ENCODE measurements around the gene TKT. TPM values are rescaled to one million over a fixed set of nuclear protein-coding genes. Genes with fewer than 3 reads are reported as not detected.

The TKT gene
- total and polyA plus RNA-seq, 2 of the 13 experiments (the other 11 are each of a cell fraction or from before 2014, with no cell fraction given) = 150 to 238 TPM

DNA sequence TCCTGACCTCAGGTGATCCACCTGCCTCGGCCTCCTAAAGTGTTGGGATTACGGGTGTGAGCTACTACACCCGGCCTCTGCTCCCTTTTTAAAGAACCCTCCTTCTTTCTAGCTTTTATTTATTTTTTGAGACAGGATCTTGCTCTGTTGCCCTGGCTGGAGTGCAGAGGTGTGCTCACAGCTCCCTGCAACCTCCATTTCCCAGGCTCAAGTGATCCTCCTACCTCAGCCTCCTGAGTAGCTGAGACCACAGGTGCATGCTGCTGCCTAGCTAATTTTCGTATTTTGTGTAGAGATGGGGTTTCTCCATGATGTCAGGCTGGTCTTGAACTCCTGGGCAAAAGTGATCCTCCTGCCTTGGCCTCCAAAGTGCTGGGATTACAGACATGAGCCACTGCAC, 34.5 kb downstream of the TKT start:
- DNase-seq (ENCODE audit: low spot score) (no peak), FAIRE-seq (no peak), ATAC-seq (no peak)
- Histone ChIP-seq H3K79me2 (ENCODE audit: insufficient read depth, low read length) (no peaks in the 10 kb centered on the region), H4K20me1 (ENCODE audit: insufficient read depth, low read length) (0 out of 2 replicates have a peak, but pooled peaks cover under 1% of the 10 kb centered on the region), H3K4me2 (ENCODE audit: low read depth, low read length) (no peak overlapping the region; the same call in 1 of the 2 replicates), H3K36me3 (replicated peaks in 1 of 2; ENCODE audit: control insufficient read depth in 1 of 2, insufficient read depth in 2 of 2, low read length in 2 of 2) (peaks cover 9 to 25% of the 10 kb centered on the region in 2 experiments), H3K27me3 (ENCODE audit: control insufficient read depth in 1 of 2, insufficient read depth in 2 of 2, low read length in 2 of 2) (no peaks in the 10 kb centered on the region), H3K9me3 (ENCODE audit: low read length) (no peaks in the 10 kb centered on the region), H3K9ac (ENCODE audit: insufficient read depth, low read depth, low read length) (no peak overlapping the region; the same call in 1 of the 2 replicates), H2AFZ (ENCODE audit: low read length) (no peak overlapping the region), H3K27ac (ENCODE audit: extremely low read length, insufficient read depth, low read length) (peak overlapping the region; percentile 75), H3K4me1 (ENCODE audit: insufficient read depth, low read length) (peaks cover 46% of the 10 kb centered on the region), H3K4me3 (replicated peaks in 1 of 3; ENCODE audit: insufficient read depth in 1 of 3, low read depth in 2 of 3, low read length in 3 of 3) (no peak overlapping the region)
- in situ Hi-C loops (cut with HindIII; ENCODE audit: extremely low pct_ligation_motif_present, low pct_unique_long_range_greater_than_20kb) = no loop called here
- ChIA-PET CTCF (ENCODE audit: low intra/inter-chr PET ratio, low total read pairs) (no interaction called here), POLR2A (interaction anchor here (1.1 kb wide), 1 partner anchor 23 kb away, joined by 4 read pairs; no protein-coding TSS in a partner anchor)
- TF ChIP-seq KMT2A (CRISPR knock-in tag; IDR thresholded peaks at IDR 0.05) (no peak), ZNF615 (CRISPR knock-in tag; IDR thresholded peaks at IDR 0.05; ENCODE audit: borderline replicate concordance) (no peak), UBTF (CRISPR knock-in tag; IDR thresholded peaks at IDR 0.05) (no peak), SALL2 (CRISPR knock-in tag; IDR thresholded peaks at IDR 0.05) (no peak), ZNF121 (CRISPR knock-in tag; IDR thresholded peaks at IDR 0.05) (peak; percentile 77), ISL2 (CRISPR knock-in tag; IDR thresholded peaks at IDR 0.05) (no peak), ZNF451 (CRISPR knock-in tag; IDR thresholded peaks at IDR 0.05) (no peak), ZNF770 (CRISPR knock-in tag; IDR thresholded peaks at IDR 0.05) (peak; percentile 88), SMC3 (IDR thresholded peaks at IDR 0.05; ENCODE audit: low read length) (no peak), KDM5A (IDR thresholded peaks at IDR 0.05; ENCODE audit: borderline replicate concordance, low read length) (no peak), ZNF44 (CRISPR knock-in tag; IDR thresholded peaks at IDR 0.05) (no peak), NR2C2 (CRISPR knock-in tag; IDR thresholded peaks at IDR 0.05; ENCODE audit: borderline replicate concordance) (no peak), RFX5 (IDR thresholded peaks at IDR 0.05; ENCODE audit: low read depth, low read length) (no peak), SIN3A (IDR thresholded peaks at IDR 0.05; ENCODE audit: borderline replicate concordance, low read depth, low read length) (no peak), RFXANK (CRISPR knock-in tag; IDR thresholded peaks at IDR 0.05) (no peak)
- TF ChIP-seq, protein P1, sequence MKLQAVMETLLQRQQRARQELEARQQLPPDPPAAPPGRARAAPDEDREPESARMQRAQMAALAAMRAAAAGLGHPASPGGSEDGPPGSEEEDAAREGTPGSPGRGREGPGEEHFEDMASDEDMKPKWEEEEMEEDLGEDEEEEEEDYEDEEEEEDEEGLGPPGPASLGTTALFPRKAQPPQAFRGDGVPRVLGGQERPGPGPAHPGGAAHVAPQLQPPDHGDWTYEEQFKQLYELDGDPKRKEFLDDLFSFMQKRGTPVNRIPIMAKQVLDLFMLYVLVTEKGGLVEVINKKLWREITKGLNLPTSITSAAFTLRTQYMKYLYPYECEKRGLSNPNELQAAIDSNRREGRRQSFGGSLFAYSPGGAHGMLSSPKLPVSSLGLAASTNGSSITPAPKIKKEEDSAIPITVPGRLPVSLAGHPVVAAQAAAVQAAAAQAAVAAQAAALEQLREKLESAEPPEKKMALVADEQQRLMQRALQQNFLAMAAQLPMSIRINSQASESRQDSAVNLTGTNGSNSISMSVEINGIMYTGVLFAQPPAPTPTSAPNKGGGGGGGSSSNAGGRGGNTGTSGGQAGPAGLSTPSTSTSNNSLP (IDR thresholded peaks at IDR 0.05; ENCODE audit: low read depth, low read length) = no peak
- WGBS (ENCODE audit: low lambda C conversion rate) = 96% methylated on average over 4 of the region's 4 CpGs
- no TSS peak for BruUV-seq (replicated peaks)
- intact Hi-C loops (cut with micrococcal nuclease; ENCODE audit: unreplicated experiment) = loop anchor here (5.0 kb wide), 1 partner anchor 36 kb away; the partner anchor contains the start of gene TKT
